GM19468 (cell line): ENCODE results near the gene TMEM178A.

Experiments used
- ATAC-seq: cut with Tn5 transposase; IDR thresholded peaks from one replicate; pipeline ENCODE4 v1.9.1; 2021; ENCODE audit warnings: mild to moderate bottlenecking, moderate library complexity, moderate number of reproducible peaks; ENCODE audit not compliant: unreplicated experiment; ENCODE audit errors: extremely low read depth

TMEM178A gene

DNA sequence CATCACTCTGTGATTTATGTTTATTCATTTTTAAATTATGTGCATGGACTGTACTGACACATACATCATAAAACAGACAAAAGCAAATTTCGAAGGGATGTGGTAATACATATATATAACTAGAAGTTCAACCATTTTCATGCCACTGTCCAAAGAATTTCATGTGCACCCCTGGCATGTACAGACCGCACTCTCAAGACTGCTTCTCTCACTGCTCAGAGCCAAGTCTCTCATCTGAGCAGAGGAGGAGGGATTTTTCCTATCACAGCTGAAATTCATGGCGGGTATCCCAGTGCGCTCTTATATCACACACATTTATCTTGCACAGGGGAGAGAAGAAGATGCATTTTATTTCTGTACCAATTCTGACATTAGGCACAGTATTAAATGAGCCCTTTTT lies 5.9 kb downstream of the TMEM178A start:
- no peak for ATAC-seq

DNA sequence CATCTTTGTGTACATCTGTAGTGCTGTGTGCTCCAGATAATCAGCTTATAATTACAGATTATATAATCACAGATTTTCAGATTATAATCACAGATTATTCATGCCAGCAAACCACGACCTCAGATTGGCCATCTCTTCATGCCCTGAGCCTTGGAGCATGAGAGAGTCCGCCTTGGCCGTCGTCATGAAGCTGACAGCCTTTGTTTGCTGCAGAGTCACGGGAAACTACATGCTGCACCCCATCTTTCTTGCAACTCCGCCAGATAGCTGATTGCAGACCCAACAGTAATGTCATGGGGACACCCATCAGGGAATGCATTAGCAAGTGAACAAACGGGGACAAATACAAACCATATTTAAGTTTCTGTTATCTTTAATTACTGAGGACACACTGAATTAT lies 7.3 kb downstream of the TMEM178A start:
- ATAC-seq: no peak

DNA sequence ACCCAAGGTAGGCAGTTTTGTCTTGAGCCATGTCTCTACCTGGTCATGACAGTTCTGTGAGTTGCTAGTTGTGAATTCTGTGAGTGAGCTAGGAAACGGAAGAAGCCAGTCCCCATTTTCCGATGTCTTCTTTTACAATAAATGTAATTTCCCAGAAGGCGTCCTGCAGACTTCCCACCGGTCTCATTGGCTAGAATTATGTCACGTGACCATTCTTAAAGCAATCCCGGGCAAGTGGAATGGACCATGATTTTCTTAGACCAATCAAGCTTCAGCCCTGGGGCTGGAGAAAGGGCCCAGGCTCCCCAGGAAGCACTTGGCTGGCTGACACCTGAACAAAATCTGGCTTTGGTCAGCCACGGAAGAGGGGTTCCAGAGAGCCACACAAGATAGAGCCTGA lies 10.6 kb downstream of the TMEM178A start:
- ATAC-seq: no peak

DNA sequence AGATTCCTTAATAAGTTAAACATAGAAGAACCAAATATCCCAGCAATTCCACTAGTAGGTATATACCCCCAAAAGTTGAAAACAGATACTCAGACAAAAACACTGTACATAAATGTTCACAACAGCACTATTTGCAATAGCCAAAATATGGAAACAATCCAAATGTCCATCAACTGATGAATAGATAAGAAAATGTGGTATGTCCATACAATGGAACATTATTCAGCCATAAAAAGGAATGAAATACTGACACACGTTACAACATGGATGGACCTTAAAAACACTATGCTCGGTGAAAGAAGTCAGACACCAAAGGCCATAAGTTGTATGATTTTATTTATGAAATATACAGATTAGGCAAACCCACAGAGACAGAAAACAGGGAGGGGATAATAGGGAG lies 12.5 kb downstream of the TMEM178A start:
- ATAC-seq: no peak

DNA sequence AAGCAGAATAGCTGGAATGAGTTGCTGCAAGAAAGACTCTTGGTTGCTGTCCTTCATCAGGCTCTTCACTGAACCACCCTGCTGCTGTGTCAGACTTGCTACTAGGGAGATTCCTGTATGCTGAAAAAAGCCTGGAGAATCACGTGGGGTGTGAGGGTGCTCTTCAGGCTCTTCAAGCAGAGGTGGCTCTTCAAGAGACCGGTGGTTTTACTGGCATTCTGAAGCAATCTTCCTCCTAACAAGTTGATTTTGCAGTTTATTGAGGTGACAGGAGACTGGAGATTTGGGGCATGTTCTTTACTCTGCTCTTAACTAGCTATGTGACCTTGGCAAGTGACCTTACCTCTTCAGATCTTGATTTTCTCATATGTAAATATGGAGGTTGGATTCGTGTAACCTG lies 14.1 kb downstream of the TMEM178A start:
- ATAC-seq: no peak

DNA sequence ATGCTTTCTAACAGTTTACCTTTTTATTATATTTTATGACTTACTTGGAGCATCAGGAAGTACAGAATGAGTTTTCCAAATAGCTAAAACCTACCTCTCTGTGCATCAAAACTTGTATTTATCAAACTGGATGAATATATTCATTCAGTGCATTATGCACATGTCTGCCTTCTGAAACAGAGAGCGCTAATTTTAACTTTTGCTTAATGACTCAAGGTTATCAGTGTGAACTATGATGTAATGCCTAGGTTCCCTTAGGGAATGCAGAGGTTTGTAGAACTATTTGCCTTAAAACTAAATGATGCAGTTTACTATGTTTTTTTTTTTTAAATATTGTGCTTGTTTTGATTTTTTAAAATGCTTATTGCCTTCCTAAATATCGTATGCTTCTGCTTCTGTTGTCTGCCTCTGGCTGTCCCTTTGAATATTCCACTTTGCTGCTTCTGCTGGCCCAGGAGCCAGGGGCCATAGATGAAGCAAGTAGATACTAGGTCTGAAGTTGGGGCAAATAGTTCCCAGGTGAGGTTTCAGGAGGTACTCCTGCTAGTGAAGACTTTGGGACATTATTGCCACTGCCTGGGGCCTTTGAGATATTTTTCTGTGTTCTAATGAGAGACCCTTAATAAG lies 16.5 kb downstream of the TMEM178A start:
- no peak for ATAC-seq

DNA sequence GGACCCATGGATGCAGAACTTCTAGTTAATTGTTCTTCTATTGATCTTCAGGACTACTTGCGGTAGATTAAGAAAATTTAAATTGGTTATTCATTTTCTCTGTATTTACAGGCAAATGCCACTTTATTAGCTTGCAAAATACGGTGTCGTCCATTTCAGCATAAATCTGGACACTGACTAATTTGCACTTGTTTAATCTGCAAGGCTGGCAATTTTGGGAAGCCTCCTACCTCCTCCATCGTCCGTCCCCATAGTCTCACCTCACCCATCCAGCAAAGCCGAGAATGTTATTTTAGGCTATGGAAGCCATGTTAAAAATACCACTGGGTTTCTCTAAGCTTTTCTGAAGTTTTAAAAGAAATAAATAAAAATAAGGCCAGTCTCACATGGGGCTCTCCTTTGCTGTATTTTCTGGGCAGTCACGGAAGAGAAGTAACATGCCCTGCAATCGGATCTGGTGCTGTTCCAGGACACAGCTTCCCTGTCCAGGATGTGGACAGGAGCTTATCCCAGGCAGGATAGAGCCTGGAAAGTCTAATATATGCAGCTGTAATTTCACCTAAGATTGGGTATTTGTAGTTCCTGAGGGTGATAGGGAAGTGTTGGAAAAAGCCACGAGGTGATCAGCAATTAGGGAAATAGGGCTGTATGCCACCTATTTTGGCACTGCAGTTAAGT lies 17.4 kb downstream of the TMEM178A start:
- ATAC-seq: no peak

DNA sequence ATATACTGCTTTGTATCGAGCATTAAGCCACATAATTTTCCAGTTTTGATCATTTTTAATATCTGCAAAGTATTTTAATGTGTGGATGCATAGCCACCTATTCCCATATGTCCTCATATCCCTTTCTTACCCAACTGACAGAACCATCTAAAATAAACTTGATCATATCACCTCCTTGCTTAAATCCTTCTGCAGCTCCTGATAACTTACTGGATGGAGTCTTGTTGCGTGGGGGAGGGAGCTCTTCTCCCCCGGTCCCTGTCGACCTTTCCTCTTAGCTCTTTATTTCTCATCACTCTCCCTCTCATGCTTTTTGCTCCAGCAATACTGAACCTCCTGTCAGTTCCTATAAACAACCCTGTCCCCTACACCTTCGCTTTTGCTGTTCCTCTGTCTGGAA lies 18.7 kb downstream of the TMEM178A start:
- no peak for ATAC-seq

DNA sequence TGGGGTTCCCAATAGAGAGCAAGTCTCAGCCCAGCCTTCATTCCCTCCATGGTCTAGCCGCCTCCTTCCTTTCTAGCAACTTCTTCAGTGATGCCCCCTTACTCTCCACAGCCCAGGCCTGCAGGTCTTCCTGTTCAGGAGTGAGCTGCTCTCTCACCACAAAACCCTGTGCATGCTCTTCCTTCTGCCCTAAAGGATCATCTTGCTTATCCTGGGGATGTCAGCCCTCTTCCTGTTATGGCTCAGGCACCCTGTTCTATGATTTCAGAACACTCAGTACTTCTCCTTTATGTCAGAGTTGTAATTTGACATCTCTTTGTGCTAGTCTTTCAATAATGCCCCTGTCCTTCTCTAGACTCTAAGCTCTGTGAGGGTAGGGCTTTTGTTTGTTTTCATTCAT lies 19.4 kb downstream of the TMEM178A start:
- no peak for ATAC-seq

DNA sequence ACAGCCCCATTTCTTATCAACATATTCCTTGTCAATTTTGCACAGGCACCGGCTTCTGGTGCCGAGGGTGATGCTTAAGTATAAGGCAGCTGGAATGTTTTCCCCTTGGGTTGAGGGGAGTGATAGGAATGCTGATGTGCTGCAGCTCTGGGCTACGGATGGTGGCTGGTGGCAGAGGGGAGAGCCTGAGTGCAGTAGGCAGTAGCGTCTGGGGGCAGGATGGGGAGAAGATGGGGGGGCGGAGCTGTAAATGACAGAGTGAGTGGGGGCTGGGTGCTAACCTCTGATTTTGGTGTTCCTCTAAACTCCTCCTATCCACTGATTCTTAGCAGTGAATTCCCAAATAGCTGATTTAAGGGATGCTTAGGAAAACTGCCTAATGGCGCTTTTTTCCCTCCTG lies 20.7 kb downstream of the TMEM178A start:
- ATAC-seq: no peak

DNA sequence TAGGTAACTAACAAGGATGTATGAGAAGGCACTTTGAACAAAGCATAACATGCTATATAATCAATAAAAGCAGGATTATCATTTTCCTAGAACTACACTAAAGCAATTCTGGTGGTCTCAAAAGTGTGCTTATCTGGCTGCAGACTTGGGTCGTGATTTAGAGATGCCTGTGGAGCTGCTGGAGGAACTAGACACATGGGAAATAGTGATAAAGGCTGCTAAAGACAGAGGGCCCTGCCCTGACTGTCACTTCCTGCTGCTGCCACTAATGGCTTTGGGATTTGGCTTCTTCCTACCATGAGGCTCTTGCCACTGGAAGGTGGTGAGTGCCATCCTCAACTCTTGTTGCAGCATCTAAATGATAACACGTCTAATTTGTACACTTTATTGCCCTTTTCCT lies 22.5 kb downstream of the TMEM178A start:
- no peak for ATAC-seq

DNA sequence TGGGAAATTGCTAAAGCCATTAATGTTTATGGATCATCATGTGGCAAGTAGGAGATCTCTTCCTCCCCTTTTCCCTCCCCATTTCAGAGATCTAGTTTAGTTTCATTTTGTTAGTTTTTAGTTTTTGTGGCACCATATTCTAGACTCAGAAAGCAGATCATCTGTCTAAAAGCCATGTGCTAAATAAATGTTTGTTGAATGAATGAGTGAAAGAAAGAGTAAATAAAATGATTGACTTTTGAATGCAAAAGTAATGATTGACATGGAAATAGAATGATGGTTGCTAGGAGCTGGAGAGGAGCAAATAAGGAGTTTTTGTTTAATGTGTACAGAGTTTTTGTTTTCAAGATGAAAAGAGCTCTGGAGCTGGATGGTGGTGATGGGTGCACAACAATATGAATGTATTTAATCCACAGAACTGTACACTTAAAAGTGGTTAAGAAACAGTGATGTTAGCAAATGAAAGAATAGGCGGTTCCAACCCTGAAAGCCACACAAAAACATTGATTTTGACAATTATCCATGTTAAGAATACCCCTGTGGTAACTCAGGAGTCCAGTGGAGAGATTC lies 23.6 kb downstream of the TMEM178A start:
- ATAC-seq: no peak

DNA sequence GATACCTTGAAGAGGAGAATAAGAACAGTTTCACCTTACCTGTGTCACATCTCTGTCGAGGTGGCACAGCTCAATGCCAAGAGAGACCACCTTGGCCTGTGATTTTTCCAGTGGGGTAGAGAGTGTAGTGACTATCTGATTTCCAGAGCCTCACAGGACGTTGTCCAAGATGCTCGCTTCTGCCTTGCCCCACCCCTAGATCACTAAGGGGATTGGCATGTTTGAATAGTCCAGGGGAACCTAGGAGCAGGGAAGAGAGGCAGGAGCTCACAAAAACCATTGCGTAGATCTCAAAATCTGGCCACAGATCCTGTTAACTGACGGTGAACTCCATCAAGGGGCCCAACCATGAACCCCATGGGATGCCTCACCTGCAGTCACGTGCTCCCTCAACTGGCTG lies 24.2 kb downstream of the TMEM178A start:
- no peak for ATAC-seq

DNA sequence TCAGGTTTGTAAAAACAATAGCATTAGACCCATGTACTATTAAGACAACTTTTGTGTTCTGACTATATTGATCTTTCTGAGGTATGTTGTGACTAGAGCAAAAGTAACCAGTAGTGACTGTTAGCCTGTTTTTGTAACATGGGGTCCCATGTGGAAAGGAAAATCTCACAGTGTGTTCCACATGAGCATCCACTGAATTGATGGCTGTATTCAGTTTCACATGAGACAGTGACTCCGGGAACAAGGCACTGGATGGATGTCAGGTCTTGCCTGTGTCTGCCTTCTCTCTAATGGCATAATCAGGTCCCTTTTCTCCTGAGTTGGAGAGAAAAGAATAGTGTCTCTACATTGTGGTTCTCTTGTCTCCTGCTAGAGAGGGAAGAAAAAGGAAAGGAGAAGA lies 27.5 kb downstream of the TMEM178A start:
- no peak for ATAC-seq

DNA sequence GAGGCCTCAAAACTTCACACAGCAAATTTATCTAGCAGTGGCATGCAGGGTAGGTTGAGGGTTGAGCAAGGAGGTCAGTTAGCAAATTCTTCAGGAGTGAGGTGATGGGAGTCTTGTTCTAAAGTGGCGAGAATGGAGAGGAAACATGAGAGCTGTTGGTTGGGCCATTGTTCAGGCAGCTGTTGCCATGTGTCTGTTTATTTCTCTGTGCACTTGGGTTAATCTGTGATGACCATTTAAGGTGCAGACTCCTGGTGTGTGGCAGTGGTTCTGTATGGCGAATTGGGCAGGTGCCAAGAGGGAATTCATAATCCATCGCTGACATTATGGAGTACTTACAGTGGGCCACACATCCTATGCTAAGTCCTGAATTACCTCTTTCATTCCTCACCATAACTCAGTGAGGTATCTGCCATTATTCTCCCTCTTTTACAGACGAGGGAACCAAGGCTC lies 30.4 kb downstream of the TMEM178A start:
- ATAC-seq: no peak

DNA sequence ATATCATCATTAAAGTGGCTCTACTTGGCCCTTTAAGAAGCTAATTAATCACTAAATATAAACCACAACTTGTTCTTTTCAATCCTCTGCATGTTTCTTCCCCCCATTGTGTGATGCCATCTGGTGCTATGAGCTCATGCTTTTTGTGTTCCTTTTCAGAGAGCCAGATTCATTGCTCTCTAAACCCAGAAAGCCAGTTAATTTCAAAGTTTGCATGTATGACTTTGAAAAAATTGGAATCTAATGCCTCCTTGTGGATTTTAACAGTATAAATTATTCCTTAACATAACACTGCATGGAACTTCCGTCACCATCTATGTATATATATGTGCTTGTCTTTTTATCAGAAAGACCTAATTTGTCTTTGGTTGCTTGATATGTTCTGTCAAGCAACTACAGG lies 31.1 kb downstream of the TMEM178A start:
- ATAC-seq: no peak

DNA sequence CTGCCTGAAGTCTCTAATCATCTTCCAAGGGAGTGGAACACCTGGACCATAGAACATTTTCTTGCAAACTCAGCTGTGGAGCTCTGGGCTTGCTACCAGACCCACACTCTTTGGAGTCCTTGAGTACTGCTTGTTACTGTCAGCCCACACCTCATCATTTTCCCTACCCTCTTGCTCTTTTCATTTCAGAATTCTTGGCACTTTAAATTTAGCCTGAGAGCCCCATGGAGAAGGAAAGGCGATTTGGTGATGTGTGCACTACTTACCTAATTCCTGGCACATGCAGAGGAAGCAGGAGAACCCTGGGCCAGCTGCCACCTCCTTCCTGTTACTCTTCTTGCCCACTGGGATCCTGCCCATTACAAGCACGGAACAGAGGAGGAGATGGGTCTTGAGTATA lies 31.7 kb downstream of the TMEM178A start:
- no peak for ATAC-seq

DNA sequence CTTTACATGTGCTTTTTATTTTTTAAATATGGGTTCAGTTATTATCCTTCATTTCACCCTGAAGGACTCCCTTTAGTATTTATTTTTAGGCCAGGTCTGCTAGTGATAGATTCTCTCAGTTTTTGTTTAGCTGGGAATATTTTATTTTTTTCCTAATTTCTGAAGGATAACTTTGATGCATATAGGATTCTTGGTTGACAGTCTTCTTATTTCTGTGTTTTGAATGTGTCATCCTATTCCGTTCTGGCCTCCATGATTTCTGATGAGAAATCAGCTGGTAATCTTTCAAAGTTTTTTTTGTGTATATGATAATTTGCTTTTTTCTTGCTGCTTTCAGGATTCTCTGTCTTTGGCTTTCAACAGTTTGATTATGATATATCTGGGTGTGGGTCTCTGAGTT lies 35.4 kb downstream of the TMEM178A start:
- no peak for ATAC-seq

DNA sequence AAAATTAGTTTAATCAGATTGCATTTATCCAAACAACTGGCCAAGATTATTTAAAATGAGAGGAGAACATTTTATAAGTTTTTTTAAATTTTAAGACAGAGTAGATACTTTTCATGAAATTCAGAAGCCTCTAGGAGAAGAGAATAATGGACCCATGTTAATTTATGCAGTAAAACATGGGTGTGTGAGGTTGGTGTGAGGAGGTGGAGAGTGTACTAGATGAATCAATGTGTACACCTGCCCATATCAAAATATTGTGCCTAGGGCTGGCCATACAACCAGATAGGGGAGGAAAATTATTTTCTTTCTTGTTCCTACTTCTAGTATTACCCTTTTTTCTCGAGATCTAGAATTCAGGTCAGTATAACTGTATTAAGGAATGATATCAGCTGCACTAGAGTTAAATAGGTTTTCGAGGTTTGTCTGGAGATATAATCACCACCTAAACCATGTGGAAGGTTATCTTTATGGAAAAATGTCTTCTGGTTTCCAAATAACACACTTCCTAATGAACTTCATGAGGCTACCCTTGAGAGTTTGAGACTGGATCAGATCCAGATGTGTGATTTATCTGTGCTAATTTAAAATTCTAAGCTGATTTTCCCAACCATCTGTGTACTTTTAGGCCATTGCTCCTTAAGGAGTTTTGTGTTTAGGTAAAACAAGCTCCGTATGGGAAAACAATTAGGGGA lies 37.6 kb downstream of the TMEM178A start:
- ATAC-seq: no peak

DNA sequence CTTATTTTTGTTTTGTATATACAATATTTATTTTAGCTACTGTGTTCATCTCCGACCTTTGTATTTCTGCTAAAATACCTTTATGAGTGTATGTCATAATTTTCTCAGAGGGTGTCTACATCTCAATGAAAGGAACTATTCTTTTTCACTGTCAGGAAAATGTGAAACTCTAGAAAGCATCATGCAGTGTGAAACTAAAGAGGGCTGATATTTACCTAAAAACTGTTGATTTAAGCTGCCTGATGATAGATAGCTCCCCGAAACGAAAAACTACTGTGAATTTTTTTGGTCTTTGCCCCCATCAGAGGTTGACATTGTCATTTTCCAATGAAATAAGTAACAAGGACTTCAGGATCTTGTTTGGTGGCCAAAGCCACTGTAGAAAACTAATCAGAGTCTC lies 38.8 kb downstream of the TMEM178A start:
- no peak for ATAC-seq

DNA sequence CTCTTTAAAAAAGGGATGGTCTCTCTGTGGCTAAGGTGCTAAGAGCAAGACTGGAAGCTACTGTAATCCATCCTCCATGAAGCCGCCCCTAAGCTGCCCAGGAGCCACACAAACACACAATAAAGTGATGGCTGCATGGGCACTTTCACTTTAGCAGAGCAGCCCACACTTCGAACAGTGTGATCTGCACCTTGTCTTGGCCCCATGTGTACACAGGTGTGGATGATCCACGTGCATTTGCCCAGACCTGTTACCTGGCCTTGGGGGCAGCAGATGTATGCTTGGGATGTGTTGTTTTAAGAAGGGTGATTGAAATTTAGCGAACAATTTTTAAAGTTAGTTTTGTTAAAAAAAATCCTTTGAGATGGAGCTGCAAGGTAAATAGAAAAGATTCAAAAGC lies 39.9 kb downstream of the TMEM178A start:
- no peak for ATAC-seq
